ENCODE data around the gene RNF149. TPM values are rescaled to one million over a fixed set of nuclear protein-coding genes. Genes with fewer than 3 reads are reported as not detected.

The RNF149 gene
- total and polyA plus RNA-seq, 2 donors (not counting 3 experiments of a cell fraction or from before 2014, with no cell fraction given), result 31.3 to 66.6 TPM

DNA sequence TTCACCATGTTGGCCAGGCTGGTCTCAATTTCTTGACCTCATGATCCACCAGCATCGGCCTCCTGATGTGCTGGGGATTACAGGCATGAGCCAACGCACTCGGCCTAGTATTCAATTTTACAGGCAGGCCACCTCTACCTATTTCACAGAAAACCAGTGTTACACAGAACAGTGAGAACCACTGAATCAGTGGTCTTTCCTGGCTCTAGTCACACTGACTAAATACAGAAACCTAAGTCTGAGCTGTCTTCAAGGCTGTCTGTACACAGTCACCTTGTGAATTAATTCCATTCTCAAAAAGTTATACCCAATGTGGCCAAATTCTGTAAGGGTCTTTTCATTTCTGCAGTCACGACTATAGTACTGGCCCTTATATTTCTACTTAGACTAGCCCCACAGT is 3.5 kb downstream of the RNF149 start:
- Histone ChIP-seq H3K27ac (ENCODE audit: insufficient read depth, low read depth, low read length) (peak overlapping the region; percentile 34), H3K4me2 (ENCODE audit: insufficient read depth, low read length) (peak overlapping the region; percentile 94), H3K9me1 (replicated peaks; ENCODE audit: control insufficient read depth, extremely low read depth, insufficient read depth, low read length) (no peaks in the 10 kb centered on the region), H3K4me3 (replicated peaks in 1 of 3; ENCODE audit: insufficient read depth in 1 of 3, low read depth in 1 of 3, low read length in 3 of 3) (peak overlapping the region in 1 of 3 experiments; percentile 84), H2AFZ (ENCODE audit: low read depth, low read length) (no peak overlapping the region), H3K27me3 (ENCODE audit: control insufficient read depth in 2 of 2, insufficient read depth in 2 of 2, low read length in 2 of 2) (no peaks in the 10 kb centered on the region), H3K79me2 (ENCODE audit: control insufficient read depth, insufficient read depth, low read length) (peaks cover 86% of the 10 kb centered on the region), H3K36me3 (ENCODE audit: control insufficient read depth in 2 of 2, extremely low read depth in 1 of 2, insufficient read depth in 2 of 2, low read length in 2 of 2) (no peaks in the 10 kb centered on the region), H4K20me1 (replicated peaks; ENCODE audit: control insufficient read depth, extremely low read depth, insufficient read depth, low read length) (peaks cover 6% of the 10 kb centered on the region), H3K9me3 (replicated peaks; ENCODE audit: control insufficient read depth, insufficient read depth, low read length) (no peaks in the 10 kb centered on the region), H3K4me1 (ENCODE audit: control insufficient read depth, extremely low read depth, insufficient read depth, low read length) (peaks cover 23% of the 10 kb centered on the region), H3K9ac (replicated peaks; ENCODE audit: extremely low read depth, insufficient read depth, low read length) (no peak overlapping the region)
- no TSS peak for BruUV-seq (replicated peaks)
- ChIA-PET POLR2A (no interaction called here), CTCF (interaction anchor here (1.3 to 2.9 kb wide), 2 partner anchors 37 to 82 kb away, joined by 3 to 17 read pairs; no protein-coding TSS in a partner anchor)
- DNase-seq (ENCODE audit: low read depth, low spot score) (no peak), FAIRE-seq (no peak)
- intact Hi-C loops (cut with micrococcal nuclease), result loop anchor here (1.0 kb wide), 1 partner anchor 8 kb away; no protein-coding TSS in a partner anchor
- dilution Hi-C loops (cut with MboI; ENCODE audit: extremely low pct_ligation_motif_present, low sequenced_read_pairs), result no loop called here
- TF ChIP-seq EZH2 (IDR thresholded peaks at IDR 0.05; ENCODE audit: borderline replicate concordance, low read depth, low read length, severe bottlenecking) (no peak), POLR2A (IDR thresholded peaks at IDR 0.05; ENCODE audit: low read depth, low read length) (no peak), FOS (IDR thresholded peaks at IDR 0.05; ENCODE audit: borderline replicate concordance, insufficient read depth, low read length) (no peak), JUN (IDR thresholded peaks at IDR 0.05; ENCODE audit: borderline replicate concordance, insufficient read depth, insufficient read length, low read depth) (no peak), POLR2AphosphoS5 (IDR thresholded peaks at IDR 0.05; ENCODE audit: insufficient read depth, low read depth, low read length) (no peak), GATA2 (IDR thresholded peaks at IDR 0.05; ENCODE audit: insufficient read depth, insufficient read length, low read depth, low read length) (no peak), MYC (IDR thresholded peaks at IDR 0.05; ENCODE audit: low read depth, low read length) (no peak)
- TF ChIP-seq, protein P1, sequence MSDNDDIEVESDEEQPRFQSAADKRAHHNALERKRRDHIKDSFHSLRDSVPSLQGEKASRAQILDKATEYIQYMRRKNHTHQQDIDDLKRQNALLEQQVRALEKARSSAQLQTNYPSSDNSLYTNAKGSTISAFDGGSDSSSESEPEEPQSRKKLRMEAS (IDR thresholded peaks at IDR 0.05; ENCODE audit: insufficient read depth, insufficient read length), result no peak
- TF ChIP-seq, protein P2, sequence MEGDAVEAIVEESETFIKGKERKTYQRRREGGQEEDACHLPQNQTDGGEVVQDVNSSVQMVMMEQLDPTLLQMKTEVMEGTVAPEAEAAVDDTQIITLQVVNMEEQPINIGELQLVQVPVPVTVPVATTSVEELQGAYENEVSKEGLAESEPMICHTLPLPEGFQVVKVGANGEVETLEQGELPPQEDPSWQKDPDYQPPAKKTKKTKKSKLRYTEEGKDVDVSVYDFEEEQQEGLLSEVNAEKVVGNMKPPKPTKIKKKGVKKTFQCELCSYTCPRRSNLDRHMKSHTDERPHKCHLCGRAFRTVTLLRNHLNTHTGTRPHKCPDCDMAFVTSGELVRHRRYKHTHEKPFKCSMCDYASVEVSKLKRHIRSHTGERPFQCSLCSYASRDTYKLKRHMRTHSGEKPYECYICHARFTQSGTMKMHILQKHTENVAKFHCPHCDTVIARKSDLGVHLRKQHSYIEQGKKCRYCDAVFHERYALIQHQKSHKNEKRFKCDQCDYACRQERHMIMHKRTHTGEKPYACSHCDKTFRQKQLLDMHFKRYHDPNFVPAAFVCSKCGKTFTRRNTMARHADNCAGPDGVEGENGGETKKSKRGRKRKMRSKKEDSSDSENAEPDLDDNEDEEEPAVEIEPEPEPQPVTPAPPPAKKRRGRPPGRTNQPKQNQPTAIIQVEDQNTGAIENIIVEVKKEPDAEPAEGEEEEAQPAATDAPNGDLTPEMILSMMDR (IDR thresholded peaks at IDR 0.05; ENCODE audit: extremely low read depth in 1 of 2, insufficient read depth in 1 of 2, low read depth in 1 of 2, low read length in 2 of 2), result no peak

All from endothelial cell of umbilical vein (primary cell).